HG03135 (cell line): ENCODE measurements around the gene GTF2F2.

Experiments used
- ATAC-seq: cut with Tn5 transposase; IDR thresholded peaks from one replicate; pipeline ENCODE4 v1.9.1; 2021; ENCODE audit warnings: mild to moderate bottlenecking, moderate library complexity; ENCODE audit not compliant: unreplicated experiment

The GTF2F2 gene, protein sequence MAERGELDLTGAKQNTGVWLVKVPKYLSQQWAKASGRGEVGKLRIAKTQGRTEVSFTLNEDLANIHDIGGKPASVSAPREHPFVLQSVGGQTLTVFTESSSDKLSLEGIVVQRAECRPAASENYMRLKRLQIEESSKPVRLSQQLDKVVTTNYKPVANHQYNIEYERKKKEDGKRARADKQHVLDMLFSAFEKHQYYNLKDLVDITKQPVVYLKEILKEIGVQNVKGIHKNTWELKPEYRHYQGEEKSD

DNA sequence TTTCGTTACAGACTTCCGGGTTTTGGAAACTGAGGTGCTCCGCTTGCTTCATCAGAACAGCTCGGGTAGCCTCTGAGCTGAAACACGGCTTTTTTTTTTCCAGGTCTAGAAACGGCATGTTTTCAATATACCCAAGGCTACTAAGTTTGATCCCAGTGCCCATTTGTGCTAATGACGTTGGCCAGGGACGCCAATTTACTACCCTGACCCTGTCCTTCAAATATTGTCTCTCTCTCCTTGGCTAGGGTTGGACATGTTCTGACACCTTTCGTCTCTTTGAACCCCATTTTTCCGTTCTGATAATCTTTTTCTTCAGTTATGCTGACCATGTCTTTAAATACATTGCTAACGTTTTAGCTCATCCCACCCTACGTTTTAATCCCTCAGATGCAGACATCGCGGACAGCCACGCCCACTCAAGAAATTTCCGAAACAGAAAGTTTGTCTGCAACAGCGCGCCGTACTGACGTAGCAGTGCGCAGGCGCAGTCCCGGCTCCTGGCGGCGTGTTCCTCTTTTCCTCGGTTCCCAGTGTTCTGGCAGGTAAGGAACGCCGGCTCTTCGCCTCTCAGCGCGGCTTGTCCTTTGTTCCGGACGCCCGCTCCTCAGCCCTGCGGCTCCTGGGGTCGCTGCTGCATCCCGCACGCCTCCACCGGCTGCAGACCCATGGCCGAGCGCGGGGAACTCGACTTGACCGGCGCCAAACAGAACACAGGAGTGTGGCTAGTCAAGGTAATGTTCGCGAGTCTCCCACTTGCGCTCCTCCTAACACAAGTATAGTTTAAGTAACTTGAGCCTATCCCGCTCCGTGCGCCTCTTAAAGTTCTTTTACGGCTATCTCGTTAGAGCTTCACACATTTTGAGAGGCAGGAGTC lies at the start of gene GTF2F2:
GTF2F2 (plus strand) TSS at position 520 of the 874 bp plus-strand sequence; CDS start at position 666, 146 bp downstream.
- ATAC-seq: peak; percentile 73

DNA sequence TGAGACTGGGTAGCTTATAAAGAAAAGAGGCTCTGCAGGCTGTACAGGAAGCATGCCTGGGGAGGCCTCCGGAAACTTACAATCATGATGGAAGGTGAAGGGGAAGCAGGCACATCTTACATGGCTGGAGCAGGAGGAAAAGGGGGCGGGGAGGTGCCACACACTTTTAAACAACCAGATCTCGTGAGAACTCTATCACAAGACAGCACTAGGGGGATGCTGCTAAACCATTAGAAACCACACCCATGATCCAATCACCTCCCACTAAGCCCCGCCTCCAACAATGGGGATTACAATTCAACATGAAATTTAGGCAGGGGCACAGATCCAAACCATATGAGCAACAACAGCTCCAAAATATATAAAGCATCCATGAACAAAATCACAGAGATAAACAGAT lies 46.5 kb upstream of the GTF2F2 start:
- ATAC-seq: no peak

- no peak for ATAC-seq
These were observed 45.6 kb upstream of the GTF2F2 start for GRCh38 chr13:45074721-45075120.

DNA sequence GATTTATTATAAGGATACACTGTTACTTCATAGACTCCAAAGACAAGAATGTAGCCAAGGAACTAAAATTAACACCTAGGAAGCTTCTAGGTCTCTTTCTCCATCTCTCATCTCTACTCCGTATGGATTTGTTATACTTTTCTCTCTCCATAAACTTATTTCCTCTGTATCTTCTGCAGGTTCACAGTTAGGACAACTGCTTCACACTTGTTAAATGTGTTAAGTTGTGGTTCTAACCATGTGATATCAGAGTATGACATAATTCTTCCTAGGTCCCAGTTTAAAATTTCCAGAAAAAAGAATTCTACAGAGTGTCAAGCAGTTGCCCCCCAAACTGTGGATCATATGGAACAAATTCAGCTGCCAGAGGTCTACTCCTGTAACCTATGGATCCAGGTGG lies 42.3 kb upstream of the GTF2F2 start:
- ATAC-seq: no peak

DNA sequence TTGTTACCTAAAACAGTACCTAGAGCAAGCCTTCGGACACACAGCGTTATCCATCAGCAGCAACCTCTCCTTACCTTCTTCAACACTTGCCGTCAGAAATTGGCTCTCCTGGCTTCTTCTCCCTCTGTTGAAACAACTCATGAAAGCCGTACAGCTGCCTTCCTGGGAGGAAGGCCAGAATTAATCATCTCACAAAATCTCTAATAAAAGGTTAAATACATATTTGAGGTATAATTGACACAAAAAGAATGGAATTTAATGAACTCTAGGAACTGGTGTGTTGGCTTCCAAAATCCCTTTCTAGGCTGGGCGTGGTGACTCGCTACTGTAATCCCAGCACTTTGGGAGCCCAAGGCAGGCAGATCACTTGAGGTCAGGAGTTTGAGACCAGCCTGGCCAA lies 37.3 kb upstream of the GTF2F2 start:
- no peak for ATAC-seq

DNA sequence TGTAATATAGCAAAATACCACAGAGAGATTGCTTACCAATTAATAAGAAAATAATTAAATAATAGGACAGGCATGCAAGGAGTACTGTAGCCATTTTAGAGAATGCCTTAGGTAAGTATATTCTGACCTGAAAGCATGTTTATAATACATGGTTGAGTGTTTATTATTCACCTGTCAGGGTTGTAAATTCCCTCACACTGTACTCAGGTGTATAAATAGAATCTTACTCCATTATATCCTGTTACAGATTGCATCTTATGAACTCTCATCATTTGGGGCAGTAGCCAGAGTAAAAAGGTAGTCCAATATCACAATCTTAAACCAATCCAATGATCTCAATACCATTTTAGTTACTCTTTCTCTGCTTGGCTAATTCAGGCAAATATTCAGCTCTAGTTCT lies 35.8 kb upstream of the GTF2F2 start:
- ATAC-seq: no peak

- ATAC-seq: no peak
These were observed 33.8 kb upstream of the GTF2F2 start for GRCh38 chr13:45086484-45086883.

GRCh38 chr13:45092663-45093062 lies 27.6 kb upstream of the GTF2F2 start:
- no peak for ATAC-seq

DNA sequence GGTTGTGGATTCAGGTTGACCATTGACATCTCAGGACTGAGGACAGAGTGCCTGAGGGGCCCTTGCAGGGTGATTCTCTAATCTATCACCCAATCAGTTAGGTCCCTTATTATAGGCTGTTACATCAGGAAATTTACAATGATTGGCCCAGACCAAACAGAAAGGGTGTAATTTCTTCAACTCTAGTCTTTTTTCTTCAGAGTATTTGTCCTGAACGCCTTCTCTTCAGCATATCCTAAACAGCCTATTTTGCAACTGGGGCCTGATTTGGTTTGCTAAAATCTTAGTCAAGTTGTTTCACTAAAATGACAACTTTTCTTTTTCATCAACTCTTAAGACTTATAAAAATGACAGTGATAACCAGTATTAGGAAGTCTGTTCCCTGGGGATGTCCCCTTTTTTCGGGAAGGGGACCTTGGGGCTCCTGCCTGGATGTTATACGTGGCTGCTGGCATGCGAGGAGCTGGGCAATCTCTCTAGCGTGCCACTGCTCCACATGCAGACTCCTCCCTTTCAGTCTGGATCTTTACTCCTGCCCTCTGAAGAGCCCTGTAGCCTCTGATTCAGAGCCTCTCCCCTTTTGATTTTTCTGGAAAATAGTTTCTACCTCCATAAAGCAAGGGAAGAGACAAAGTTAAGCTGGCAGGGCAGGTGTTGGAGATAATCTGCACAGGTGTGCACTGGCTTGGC lies 19.6 kb upstream of the GTF2F2 start:
- ATAC-seq: no peak

DNA sequence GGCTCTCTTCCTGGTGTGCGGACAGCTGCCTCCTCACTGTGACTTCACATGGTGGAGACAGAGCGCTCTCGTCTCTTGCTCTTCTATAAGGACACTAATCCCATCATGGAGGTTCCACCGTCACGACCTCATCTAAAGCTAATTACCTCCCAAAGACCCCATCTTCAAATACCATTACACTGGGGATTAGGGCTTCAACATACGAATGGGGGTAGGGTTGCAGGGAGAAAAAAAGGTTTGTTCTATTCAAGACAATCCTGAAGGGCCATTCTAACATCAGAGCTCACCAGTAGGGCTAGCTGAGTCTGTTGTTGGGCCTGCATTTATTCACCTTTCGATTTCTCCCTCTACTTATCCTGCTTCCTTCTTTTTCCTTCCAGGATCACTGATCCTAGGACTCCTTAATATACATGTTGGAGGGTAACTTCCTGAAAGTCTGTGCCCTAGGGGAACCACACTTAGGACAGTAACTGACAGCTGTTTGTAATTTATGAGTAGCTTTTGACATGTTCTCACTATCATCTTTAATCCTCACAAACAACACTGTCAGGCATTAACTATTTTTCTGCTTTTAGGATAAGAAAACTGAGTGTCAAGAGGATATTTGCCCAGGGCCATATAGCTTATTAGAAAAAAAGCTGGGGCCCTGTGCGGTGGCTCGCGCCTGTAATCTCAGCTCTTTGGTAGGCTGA lies 18.8 kb upstream of the GTF2F2 start:
- no peak for ATAC-seq

DNA sequence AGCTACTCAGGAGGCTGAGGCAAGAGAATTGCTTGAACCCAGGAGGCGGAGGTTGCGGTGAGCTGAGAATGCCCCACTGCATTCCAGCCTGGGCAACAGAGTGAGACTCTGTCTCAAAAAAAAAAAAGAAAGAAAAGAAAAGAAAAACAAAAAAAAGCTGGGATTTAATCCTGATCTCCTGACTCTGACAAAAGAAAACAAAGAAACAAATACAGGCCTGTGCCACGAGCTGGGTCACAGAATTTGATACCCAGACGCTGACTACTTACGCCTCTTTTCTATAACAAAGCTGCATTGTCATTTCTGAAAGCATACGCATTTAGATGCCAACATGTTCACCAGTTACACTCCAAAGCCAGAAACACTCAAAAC lies 18.2 kb upstream of the GTF2F2 start:
- ATAC-seq: no peak

GRCh38 chr13:45103449-45103848 lies 16.9 kb upstream of the GTF2F2 start:
- no peak for ATAC-seq

DNA sequence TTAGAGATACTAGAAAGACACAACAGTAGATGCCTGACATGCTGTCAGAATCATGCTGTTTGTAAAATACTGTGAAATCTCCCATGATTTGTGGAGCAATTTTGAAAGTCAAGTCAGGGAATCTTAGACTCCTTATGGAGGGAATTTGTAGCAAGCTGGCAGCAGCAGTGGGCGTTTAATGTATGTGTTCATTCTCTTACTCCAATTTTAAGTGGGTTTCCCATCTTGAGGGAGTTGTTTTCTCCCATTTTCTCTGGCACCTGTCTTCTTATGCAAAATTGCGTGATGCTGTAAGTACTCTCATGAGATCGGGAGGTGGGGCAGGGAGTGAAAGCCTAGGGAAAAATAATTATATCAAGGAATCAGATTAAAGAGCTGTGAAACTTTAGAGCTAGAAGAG lies 16.0 kb upstream of the GTF2F2 start:
- no peak for ATAC-seq

- ATAC-seq: no peak
These were observed 14.4 kb upstream of the GTF2F2 start for GRCh38 chr13:45105895-45106294.

DNA sequence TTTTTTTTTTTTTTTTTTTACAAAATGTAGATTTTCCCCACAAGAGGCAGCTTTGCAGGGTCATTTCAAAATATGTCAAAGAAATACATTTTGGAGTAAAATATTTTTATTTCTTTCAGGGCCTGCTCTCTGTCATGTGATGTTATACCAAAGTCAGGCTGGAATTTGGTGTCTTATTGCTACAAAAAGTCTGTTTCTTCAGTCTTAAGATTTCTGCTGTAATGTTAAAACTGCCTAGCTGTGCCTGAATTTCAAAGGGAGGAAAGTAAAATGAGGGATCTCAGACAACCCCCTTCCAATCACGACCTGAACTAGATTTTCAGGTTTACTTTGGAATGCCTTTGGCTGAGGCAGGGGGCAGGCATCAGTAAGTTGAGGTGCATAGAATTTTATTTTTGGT lies 12.8 kb upstream of the GTF2F2 start:
- ATAC-seq: no peak

DNA sequence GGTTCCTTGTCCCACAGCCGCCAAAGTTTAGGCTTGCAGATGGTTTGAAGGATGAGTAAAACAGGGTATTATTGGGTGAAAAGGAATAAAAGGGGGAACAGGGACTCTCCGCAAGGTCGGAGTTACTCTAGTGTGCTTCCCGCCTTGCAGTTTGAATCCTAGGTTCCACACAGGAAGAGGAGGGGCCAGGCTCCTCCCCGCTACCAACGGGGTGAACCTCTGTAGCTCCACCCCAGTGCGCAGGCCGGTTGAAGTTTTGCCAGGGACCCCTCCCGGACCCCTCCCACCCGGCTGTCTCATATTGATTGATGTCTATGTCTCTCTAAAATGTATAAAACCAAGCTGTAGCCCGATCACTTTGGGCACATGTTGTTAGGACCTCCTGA lies 11.6 kb upstream of the GTF2F2 start:
- peak; percentile 45 for ATAC-seq

GRCh38 chr13:45109102-45109720 lies 11.1 kb upstream of the GTF2F2 start:
- peak; percentile 79 for ATAC-seq

- ATAC-seq: no peak
These were observed 6.8 kb upstream of the GTF2F2 start for GRCh38 chr13:45113233-45114224.

DNA sequence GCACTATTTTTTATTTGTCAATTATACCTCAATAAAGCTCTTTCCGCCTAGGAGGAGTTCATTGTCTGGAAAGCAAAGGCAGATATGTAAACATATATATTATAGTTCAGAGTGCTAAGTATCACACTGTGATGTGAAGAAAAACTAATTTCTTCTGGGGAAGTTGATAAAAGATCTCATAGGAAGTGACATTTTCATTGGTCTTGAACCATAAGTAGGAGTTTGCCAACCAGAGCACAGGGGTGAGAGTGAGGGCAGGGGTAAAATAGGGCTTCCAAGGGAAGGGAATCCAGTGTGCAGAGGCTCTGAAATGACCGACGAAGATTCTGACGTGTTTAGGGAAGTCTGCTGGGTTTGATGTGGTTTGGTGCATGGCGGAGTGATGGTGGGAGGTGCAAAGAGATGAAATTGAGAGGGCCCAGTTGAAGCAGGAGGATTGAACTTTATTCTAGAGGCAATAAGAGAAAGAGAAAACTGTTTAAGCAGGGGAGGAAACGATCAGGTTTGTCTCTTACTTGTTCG lies 780 bp upstream of the GTF2F2 start:
- ATAC-seq: peak; percentile 19
